ENCODE data around the gene ARHGAP26. TPM values are rescaled to one million over a fixed set of nuclear protein-coding genes. Genes with fewer than 3 reads are reported as not detected.

ARHGAP26 gene
- total RNA-seq, 4 donors from 2014 or later, result 28.2 to 52.3 (median 37.9) TPM

- Histone ChIP-seq H3K27me3 (no peaks in the 10 kb centered on the region), H3K27ac (no peak overlapping the region), H3K4me3 (replicated peaks in 1 of 3) (no peak overlapping the region), H3K9me3 (no peaks in the 10 kb centered on the region), H3K36me3 (no peaks in the 10 kb centered on the region), H3K4me1 (peaks cover 9 to 14% of the 10 kb centered on the region in 2 donors)
- TF ChIP-seq CTCF (IDR thresholded peaks at IDR 0.05) (no peak), POLR2A (IDR thresholded peaks at IDR 0.05) (no peak)
- WGBS, 2 donors, result 77 to 84% methylated on average over 13 of the region's 13 CpGs
- no peak for DNase-seq
- intact Hi-C loops (cut with DNase I), result no loop called here
These were observed 437.6 kb downstream of the ARHGAP26 start for GRCh38 chr5:143207563-143208364.

- no peaks in the 10 kb centered on the region for H3K36me3 ChIP-seq
- H3K9me3 ChIP-seq, result no peaks in the 10 kb centered on the region
- H3K27me3 ChIP-seq, result no peaks in the 10 kb centered on the region
- H3K4me1 ChIP-seq, result peaks cover 9 to 19% of the 10 kb centered on the region in 2 donors
- intact Hi-C loops (cut with DNase I), result no loop called here
- no peak for DNase-seq
- no peak overlapping the region for H3K4me3 ChIP-seq (replicated peaks in 1 of 3)
- 78 to 79% methylated on average over 2 of the region's 2 CpGs for WGBS, 2 donors
- no peak for TF ChIP-seq POLR2A (IDR thresholded peaks at IDR 0.05)
- no peak for TF ChIP-seq CTCF (IDR thresholded peaks at IDR 0.05)
- no peak overlapping the region for H3K27ac ChIP-seq
These were observed 438.1 kb downstream of the ARHGAP26 start for GRCh38 chr5:143208365-143208641.

- Histone ChIP-seq H3K4me1 (peaks cover 9 to 24% of the 10 kb centered on the region in 2 donors), H3K36me3 (no peaks in the 10 kb centered on the region), H3K4me3 (replicated peaks in 1 of 3) (no peak overlapping the region), H3K9me3 (no peaks in the 10 kb centered on the region), H3K27me3 (no peaks in the 10 kb centered on the region), H3K27ac (no peak overlapping the region)
- DNase-seq, result no peak
- intact Hi-C loops (cut with DNase I), result no loop called here
- WGBS, 2 donors, result 94 to 100% methylated on average over 2 of the region's 2 CpGs
- TF ChIP-seq CTCF (IDR thresholded peaks at IDR 0.05), result no peak
- no peak for TF ChIP-seq POLR2A (IDR thresholded peaks at IDR 0.05)
These were observed 438.8 kb downstream of the ARHGAP26 start for GRCh38 chr5:143208781-143209510.

DNA sequence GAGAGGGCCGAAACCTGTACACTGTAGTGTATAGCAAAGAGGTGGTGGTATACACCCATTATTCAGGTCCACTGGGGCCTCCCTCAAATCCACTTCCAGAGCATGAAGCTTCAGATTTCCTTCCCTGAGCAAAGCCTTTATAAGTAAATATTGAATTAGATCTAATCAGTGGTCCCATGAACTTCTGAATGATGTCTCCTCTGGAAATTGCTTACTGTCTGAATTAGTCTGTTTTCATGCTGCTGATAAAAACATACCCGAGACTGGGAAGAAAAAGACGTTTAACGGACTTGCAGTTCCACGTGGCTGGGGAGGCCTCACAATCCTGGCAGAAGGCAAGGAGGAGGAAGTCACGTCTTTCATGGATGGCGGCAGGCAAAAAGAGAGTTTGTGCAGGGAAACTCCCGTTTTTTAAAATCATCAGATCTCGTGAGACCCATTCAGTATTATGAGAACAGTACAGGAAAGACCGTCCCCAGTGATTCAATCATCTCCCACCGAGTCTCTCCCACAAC lies 439.8 kb downstream of the ARHGAP26 start:
- intact Hi-C loops (cut with DNase I), result no loop called here
- no peak for DNase-seq
- Histone ChIP-seq H3K4me1 (peaks cover 9 to 24% of the 10 kb centered on the region in 2 donors), H3K27me3 (no peaks in the 10 kb centered on the region), H3K9me3 (no peaks in the 10 kb centered on the region), H3K4me3 (replicated peaks in 1 of 3) (no peak overlapping the region), H3K27ac (no peak overlapping the region), H3K36me3 (no peaks in the 10 kb centered on the region)
- TF ChIP-seq CTCF (IDR thresholded peaks at IDR 0.05) (no peak), POLR2A (IDR thresholded peaks at IDR 0.05) (no peak)
- WGBS, 2 donors, result 92 to 95% methylated on average over 11 of the region's 11 CpGs

- Histone ChIP-seq H3K9me3 (no peaks in the 10 kb centered on the region), H3K4me3 (replicated peaks in 1 of 3) (no peak overlapping the region), H3K27ac (no peak overlapping the region), H3K4me1 (peaks cover 9 to 24% of the 10 kb centered on the region in 2 donors), H3K36me3 (no peaks in the 10 kb centered on the region), H3K27me3 (no peaks in the 10 kb centered on the region)
- WGBS, 2 donors, result 92 to 97% methylated on average over 4 of the region's 4 CpGs
- DNase-seq, result no peak
- intact Hi-C loops (cut with DNase I), result no loop called here
- no peak for TF ChIP-seq CTCF (IDR thresholded peaks at IDR 0.05)
- TF ChIP-seq POLR2A (IDR thresholded peaks at IDR 0.05), result no peak
These were observed 440.4 kb downstream of the ARHGAP26 start for GRCh38 chr5:143210576-143210975.
